ENCODE results near the gene ANKRD33.

Gene ANKRD33

DNA sequence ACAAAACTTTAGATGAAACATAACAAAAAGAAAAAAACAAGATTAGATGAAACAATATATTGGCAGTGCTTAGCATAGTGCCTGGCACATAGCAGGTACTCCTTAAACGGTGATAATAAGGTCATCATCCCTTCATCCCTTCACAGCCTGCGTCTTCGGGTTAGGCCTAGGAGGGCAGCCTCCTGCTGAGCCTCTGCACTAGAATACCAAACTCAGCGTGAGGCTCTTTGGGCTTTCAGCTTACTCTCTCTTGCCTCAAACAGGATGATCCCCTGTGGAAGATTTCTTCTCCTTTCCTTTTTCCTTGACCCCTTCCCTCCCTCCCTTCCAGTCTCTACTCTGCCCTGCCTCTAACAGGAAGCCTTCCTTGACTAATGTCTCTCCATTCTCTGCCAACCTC, 25.0 kb upstream of the ANKRD33 start:
- FAIRE-seq: no peak

DNA sequence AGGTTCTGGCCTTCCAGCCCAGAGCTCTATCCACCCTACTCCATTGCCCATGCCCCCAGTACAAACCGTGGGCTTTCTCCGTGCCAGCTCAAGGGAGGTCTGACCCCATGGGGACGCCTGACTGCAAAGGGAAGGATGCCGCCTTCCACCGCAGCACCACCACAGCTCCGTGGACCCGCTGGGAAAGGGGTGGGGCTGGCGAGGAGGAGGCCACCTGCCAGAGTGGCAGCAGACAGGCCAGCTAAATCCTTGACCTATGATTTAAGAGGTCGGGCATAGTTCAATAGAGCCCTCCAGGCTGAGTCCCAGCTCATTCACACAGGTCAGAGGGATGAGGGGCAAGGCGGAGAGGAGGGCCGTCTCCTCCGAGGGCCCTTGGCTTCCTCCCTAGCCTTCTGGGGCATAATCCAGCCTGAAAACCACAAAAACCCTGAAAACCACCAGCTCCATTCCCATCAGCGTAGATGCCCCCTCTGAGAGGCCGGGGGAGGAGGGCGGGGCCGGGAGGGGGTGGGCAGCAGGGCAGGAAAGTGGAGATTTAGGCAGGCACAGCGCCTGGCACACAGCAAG, 24.5 kb upstream of the ANKRD33 start:
- no peak for FAIRE-seq

DNA sequence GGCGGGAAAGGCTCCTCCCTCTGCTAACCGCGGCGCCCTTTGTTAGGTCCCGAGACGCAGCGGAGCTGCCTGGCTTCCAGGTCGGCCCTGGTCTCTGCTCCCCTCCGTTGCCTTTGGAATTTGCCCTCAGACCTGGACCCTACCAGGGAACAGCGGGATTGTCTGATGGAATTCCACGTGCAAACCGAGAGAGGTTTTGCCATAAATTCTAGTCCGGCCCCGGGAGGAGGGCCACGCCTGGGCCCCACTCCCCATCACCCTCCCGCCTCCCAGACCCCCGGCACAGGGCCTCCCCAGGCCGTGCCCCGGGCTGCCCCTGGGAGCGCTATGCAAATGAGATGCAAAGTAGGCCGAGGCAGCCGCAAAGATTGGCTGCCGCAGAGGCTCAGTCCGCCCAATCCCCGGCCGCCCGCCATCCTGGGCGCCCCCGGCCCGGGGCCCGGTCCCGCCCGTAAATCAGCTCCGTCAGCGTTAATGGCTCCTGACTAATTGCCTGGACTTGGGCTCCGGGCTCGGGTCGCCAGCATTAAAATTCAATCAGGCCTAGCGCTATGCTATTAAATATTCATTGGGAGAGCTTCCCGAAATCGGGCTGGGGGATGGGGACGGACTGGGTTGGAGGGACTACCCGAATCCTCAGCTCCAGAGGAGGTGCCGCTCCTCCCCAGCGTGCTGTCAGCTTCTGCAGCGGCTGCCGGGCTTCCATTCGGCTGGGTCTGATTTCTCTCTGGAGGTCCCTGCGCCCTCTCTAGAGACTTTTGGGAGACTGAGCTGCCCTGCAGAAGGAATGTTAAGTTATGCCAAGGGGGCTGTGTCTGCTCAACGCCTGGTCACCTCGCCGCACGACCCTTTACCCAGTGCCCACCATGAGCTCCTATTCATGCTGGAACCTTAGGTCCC, 23.7 kb upstream of the ANKRD33 start:
- FAIRE-seq: no peak

DNA sequence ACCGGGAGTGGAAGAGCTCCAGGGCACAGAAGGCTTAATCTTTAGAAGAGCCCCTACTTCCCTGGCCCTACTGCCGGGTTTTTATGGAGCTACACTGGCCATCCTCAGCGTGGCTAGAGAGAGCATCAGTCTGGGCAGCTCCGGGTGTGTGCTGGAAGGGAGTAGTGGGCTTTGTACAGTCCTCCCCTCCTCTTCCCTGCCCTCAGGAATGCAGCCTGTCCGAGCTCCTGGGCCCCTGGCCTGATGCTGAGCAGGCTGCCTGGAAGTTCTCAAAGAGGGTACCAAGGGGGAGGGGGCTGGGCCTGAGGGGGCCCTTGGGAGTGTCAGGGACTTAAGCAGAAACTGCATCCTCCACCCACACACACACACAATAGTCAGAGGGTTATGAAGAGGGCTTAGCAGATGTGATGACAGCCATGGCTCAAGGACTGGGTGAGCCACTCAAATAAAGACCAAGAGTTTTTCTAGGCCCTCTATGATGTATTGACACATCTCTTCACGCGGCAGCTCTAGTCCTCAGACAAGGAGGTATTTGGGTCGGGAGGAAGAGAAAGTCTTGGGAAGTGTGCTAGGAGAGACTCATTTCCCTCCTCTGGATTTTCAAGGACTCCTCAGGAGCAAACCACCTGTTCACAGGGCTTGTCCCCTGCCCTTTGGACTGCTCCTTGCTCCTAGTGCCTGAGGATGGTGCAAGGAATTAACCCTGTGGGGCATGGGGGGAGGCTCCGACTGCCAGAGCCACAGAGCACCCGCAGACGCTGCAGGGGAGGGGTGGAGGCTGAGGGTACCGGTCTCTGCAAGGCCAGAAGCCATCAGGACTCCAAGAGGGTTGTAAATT, 22.9 kb upstream of the ANKRD33 start:
- FAIRE-seq: no peak

DNA sequence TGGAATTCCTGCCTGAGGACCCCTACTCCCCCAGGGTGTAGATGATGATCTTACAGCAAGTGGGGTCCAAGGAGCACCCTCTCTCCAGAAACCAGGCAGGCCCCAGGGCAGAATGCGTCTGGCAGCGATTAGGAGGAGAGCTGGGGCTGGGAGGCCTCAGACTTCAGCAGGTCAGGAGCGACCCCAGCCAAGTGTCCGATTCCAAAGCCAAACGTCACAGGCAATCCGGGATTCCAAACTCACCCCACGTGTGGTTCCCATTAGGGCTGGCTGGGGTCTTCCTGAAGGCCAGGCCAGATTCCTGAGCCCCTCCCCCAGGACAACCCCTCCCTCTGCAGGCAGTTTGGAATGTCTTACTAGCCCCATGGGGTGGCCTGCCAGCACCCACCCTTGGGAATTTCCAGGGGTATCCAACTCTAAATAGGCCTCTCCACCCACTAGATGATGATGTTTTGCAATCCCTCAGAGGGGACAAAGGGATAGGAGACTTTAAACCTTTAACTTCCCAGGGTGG, 22.1 kb upstream of the ANKRD33 start:
- FAIRE-seq: no peak

DNA sequence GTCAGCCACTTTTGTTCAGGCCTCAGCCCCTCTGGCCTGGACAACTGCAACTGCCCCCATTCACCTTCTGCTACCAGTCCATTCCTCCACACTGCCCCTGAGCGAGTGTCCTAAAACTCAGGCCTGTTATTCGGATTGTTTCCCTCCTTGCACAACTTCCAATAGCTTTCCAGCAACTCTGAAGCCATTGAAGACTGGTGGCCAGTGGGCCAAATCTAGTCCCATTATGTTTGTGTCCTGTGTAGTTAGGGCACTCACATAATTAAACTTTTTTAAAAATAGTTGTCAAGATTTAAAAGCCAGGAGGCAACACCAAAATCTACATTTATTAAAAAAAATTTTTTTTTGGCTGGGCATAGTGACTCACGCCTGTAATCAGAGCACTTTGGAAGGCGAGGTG, 21.6 kb upstream of the ANKRD33 start:
- no peak for FAIRE-seq

DNA sequence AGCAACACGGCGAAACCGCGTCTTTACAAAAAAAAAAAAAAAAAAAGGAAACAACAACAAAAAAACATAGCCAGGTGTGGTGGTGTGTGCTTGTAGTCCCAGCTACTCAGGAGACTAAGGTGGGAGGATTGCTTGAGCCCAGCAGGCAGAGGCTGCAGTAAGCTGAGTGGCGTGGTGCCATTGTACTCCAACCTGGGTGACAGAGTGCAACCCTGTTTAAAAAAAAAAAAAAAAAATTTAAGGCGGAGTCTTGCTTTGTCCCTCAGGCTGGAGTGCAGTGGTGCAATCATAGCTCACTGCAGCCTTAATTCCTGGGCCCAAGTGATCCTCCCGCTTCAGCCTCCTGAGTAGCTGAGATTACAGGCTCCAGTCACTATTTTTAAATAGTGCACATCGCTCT, 21.1 kb upstream of the ANKRD33 start:
- FAIRE-seq: no peak

DNA sequence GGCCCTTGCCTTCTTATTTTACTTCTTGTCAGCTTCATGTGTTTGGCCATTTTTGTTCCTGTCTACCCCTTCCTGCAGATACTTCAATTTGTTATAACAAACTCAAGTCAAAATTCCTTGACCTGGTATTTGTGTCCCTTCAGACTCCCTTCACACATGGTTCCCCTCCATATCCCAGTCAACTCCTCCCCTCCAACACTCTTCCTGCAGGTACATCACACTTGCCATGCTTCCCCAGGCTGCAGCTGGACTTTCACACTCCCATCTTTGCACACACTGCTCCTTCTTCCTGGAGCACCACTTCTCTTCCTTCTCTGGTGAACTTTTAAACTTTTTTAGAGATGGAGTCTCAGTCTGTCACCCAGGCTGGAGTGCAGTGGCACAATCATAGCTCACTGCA, 20.5 kb upstream of the ANKRD33 start:
- no peak for FAIRE-seq

DNA sequence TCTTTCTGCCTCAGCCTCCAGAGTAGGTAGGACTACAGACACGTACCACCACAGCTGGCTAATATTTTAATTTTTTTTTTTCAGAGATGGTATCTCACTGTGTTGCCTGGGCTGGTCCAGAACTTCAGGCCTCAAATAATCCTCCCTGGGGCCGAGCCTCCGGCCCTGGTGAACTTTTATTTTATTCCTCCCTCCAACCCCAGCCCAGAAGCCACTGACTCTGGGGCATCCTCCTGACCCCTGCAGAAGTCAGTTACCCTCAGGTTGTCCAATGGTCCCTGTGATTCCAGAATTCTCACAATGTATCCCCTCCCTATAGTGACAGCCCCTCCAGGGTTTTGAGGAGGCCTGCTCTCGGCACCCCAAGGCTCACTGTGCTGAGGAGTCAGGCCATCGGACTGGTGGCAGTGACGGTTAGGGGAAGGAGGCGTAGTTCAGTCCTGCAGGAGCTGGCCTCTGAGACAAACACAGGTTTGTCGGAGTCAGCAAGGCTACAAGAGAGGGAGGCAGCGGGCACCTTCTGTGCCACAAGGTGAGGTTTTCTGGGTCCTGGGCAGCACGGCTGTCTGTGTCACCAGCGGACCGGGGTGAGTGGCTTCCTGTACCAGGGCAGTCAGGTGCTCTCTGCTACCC, 20.0 kb upstream of the ANKRD33 start:
- FAIRE-seq: no peak

DNA sequence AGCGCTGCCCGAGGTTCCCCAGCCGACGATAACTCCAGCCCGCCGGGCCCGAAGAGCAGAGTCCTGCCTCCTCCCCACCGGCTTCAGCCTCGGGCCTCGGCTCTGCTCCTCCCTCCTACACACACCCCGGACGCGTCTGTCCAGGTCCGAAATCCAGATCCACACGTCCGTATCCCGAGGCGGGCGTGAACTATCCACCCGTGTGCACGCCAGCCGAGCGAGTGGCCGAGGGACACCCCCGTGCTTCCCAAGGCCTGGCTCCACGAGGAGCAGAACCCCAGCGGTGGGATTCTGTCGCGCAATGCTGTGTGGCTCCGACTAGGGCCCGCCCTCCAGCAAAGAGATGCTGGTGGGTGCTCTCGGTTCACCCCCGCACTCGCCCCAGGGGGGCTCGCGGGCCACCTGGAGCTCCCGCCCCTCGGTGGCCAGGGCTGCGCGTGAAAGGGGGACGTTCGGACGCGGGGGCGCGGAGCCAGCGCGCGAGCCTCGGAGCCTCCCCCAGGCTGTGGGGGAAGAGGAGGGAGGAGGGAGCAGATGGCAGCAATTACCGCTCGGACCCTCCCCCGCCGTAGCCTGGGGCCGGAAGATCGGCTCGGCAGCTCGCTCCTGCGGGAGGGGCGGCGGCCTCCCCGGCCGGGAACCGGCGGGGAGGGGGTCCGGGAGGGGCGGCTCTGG, 18.9 kb upstream of the ANKRD33 start:
- no peak for FAIRE-seq

DNA sequence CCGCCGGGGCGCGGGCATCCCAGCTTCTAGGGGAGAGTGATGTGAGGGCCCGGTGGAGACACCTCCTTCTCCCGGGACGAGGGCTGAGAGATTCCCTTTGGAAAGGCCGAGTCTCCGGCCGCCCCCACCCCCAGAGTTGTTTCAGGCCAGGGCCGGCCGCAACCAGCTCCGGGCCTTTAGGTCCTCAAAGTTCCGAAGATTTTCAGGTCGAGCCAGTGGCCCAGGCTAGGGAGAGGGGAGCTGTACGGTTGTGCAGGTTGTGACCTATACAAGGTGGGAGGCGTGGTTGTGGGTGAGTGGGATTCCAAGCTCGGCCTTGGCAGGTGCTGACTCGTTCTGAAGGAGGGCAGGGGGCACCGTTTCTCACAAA, 18.4 kb upstream of the ANKRD33 start:
- no peak for FAIRE-seq

DNA sequence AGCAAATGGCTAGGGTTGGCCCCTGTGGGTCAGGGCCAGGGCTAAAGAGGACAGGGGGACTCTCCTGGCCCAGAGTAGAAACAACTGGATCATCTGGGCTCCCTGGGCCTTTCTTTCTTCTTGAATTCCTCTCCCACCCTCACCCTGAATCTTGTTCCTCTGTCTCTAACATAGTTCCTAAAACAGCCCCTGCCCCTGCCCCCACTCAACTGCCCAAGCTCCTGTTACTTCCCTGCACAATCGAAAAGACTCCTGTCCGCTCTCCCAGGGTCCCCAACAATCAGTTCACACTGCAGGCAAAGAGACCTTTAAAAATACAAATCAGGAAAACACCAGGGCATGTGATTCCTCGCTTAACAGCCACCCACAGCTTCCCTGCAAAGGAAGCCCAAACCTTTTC, 18.0 kb upstream of the ANKRD33 start:
- no peak for FAIRE-seq

DNA sequence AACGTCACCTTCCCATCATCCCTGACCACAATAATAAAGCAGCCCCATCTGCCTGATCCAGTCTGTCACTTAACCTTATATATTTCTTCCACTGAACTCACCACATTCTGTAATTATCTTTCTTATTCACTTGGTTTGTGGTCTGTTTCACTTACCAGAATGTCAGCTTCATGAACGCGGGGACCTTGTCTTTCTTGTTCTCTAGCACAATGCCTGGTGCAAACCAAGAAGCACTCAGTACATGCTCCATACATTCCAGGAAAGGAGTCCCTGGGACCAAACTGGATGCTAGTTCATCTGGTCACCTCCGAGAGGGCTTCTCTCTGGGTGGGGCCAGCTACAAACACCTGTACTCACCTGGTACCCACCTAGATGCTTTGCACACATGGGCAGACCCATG, 17.4 kb upstream of the ANKRD33 start:
- no peak for FAIRE-seq

DNA sequence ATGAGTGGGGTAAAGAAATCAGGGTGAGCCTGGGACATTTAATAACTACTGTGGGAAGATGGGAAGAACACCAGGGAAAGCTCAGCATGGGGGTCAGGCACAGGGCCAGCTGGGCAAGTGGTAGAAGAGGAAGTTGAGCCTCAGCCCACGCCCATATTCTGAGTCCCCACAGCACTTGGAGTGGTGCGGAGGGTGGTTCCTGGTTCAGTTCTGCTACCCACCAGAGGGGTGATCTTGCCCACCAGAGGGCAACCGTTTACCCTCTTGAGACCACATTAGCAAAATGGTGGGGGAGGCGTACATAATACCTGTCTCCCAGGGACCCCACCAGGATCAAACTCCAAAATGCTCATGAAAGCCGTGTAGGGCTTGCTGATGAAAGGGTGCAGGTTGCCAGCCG, 16.8 kb upstream of the ANKRD33 start:
- no peak for FAIRE-seq

DNA sequence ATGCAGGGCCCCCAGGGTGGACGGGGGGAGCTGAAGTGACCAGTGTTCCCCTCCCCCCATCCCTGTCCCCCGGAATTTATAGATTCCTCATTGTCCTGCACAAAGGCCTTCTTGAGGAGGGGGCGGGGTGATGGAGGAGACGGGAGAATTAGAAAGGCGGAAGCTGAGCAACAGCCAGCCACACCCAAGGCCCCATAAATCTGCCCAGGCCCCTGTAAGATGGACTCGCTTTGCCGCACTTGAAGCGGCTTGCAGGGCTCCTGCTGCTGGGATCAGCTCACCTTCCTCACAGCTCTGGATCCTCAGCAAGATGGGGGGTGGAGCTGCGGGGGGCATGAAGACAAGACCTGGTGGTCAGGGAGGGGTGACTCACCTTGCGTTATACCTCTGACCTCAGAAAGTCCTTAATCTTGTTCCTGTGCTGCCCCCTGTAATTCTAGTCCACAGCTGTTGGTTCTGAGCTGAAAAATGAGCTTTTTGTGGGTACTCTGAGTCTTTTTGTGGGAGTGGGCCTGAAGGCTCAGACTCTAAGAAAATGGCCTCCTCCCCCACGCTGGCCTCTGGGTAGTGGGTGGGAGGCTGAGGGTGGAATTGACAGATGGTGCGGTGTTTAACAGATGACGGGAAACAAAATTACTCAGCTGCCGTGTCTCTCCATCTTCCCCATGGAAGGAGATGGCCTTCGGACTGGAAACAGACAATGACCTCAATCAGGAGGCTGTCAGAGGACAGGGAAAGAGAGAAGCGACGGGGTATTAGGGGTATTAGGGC, 15.8 kb upstream of the ANKRD33 start:
- no peak for FAIRE-seq

DNA sequence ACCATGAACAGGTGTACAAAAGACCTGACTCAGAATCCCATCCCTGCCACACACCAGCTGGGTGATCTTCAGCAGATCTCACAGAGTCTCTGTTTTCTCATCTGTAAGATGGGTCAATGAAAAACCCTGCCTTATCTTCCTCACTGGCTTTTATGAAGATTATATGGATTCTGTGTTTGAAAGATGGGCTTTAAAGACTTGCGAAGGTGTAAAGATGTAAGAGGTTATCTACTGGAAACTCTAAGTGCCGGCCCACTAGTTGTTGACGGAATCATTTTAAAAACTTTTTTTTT, 15.3 kb upstream of the ANKRD33 start:
- no peak for FAIRE-seq

DNA sequence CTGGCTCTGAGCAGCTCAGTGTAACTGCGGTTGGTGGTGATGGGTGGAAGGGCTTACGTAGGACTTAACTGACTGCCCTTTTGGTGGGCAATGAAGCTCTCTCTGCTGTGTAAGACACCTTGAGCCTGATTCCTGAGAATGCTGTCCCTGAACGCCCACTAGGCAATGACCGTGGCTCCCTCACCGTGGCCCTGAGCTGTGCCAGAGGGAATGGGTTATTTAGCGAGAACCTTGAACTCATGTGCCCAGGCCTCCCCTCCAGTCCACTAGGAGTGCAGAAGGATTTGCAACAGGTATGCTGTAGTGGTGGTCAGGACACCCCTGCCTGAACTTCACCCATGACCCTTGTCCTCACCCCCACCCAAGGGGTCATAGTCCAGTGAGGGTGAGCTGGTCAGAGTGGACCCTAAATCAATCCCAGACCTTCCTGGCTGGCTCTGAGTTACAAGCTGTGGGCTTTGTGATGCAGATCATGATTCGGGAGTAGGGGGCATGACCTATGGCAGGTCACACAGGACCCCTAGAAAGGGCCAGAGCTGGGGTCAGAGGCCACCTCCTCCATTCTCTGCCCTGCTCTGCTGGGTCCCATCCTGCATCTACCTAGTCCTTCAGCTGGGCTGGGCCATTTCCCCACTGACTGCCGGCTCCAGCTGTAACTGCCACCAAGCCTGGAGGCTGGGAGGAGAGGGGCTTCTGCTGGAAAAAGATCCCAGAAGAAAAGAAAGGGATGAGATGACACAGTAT, 14.5 kb upstream of the ANKRD33 start:
- FAIRE-seq: no peak

DNA sequence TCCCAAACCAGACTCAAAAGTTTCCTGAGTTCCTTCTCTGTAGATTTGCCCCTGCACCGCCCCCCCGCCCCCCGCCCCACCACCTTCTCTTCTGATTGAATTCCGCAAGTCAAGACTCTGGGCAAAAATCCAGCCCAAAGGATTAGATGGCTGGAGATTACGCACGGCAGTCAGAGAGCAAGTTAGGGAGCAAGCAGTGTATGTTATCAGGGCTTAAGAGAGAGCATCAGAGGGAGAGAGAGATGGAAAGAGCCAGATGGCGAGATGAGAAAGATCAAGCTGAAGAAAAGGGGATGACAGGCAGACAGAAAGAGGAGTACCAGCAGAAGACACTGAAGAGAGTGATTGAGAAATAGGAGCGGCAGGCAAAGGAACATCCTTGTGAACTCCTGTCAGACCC, 13.9 kb upstream of the ANKRD33 start:
- no peak for FAIRE-seq

DNA sequence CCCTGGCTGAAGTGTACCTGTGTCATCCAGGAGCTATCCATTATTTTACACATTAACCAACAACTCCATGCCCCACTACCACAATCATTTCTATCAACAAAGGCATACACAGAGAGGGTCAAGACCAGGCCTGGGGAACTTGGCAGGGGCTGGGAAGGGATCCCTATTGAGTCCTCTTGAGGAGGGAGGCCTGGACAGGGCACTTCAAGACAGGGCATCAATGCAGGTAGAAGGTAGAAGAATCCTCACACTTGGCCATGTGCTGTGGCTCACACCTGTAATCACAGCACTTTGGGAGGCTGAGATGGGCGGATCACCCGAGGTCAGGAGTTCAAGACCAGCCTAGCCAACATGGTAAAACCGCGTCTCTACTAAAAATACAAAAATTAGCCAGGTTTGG, 13.4 kb upstream of the ANKRD33 start:
- no peak for FAIRE-seq

DNA sequence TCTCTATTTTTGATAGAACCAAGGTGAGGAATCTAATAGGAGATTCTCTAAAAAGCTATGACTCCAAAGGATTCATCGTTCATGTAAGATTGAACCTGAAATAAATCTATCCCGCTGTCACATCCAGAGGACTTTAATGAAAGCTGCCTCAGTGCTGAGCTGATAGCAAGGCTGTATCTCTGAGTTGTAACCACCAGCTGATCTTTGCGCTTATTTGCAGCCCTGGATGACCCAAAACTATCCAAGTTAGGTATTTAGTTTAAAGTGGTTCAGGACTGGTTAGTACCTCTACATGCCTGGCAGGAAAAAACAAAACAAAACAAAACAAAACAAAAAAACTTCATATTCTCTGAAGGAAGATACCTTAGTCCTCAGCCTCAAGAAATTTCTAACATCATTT, 8.8 kb upstream of the ANKRD33 start:
- FAIRE-seq: no peak

DNA sequence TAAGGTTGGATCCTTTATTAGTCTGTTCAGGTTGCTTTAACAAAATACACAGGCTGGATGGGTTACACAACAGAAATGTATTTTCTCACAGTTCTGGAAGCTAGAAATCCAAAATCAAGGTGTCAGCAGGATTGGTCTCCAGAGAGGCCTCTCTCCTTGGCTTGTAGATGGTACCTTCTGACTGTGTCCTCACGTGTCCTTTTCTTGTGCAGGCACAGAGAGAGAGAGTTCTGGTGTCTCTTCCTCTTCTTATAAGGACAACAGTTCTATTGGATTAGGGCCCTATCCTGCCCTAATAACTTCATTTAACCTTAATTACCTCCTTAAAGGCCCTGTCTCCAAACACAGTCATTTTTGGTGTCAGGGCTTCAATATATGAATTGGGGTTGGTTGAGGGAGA, 4.6 kb upstream of the ANKRD33 start:
- FAIRE-seq: no peak
